HepG2 (cell line): ENCODE results near the gene ZNF3. TPM values are rescaled to one million over a fixed set of nuclear protein-coding genes. Genes with fewer than 3 reads are reported as not detected.

Source experiments
- GABPA ChIP-seq, 2 experiments: IDR thresholded peaks; 2 replicates each; pipeline ENCODE4 v1.6.1; 2011 to 2016; ENCODE audit warnings: low read depth in 2 of 2, low read length in 1 of 2, missing biosample characterization in 1 of 2, missing genetic modification characterization in 1 of 2
- HDAC1 ChIP-seq: sonication (generic); formaldehyde crosslinking; IDR thresholded peaks from 2 replicates; pipeline ENCODE4 v1.5.1; 2020; ENCODE audit warnings: mild to moderate bottlenecking, missing genetic modification reagents
- HMGXB4 ChIP-seq, 2 experiments: sonication (generic) in 1 of 2; formaldehyde crosslinking in 1 of 2; IDR thresholded peaks; 2 replicates each; pipeline versions ENCODE4 v1.4.0 to v1.6.1; 2018 to 2020; ENCODE audit warnings: missing genetic modification reagents in 2 of 2, borderline replicate concordance in 1 of 2, low read depth in 1 of 2, mild to moderate bottlenecking in 1 of 2, missing biosample characterization in 1 of 2
- IRX3 ChIP-seq: sonication (generic); formaldehyde crosslinking; IDR thresholded peaks from 2 replicates; pipeline ENCODE4 v1.8.1; 2023; ENCODE audit warnings: mild to moderate bottlenecking, low read depth, missing genetic modification reagents, borderline replicate concordance
- MTA3 ChIP-seq: sonication (generic); formaldehyde crosslinking; IDR thresholded peaks from 2 replicates; pipeline ENCODE4 v1.4.0; 2020; ENCODE audit warnings: missing genetic modification reagents
- MTERF4 ChIP-seq: sonication (generic); formaldehyde crosslinking; IDR thresholded peaks from 2 replicates; pipeline ENCODE4 v1.8.0; 2023; ENCODE audit warnings: mild to moderate bottlenecking, missing genetic modification reagents
- NFE2 ChIP-seq: sonication (generic); formaldehyde crosslinking; IDR thresholded peaks from 2 replicates; pipeline ENCODE4 v1.4.0; 2020; ENCODE audit warnings: missing genetic modification reagents
- NKX3-1 ChIP-seq: sonication (generic); formaldehyde crosslinking; IDR thresholded peaks from 2 replicates; pipeline ENCODE4 v1.5.0; 2020; ENCODE audit warnings: missing genetic modification reagents
- TAF15 ChIP-seq: fragments of 200-400 bp; formaldehyde crosslinking; IDR thresholded peaks from one replicate; pipeline ENCODE4 v1.6.1; 2018; ENCODE audit warnings: mild to moderate bottlenecking, low read depth, low read length; ENCODE audit not compliant: poor library complexity, severe bottlenecking
- ZBTB3 ChIP-seq: sonication (generic); formaldehyde crosslinking; IDR thresholded peaks from 2 replicates; pipeline ENCODE4 v1.4.0; 2020; ENCODE audit warnings: low read depth, mild to moderate bottlenecking, moderate library complexity, missing genetic modification reagents, borderline replicate concordance
- ZFYVE20 ChIP-seq: sonication (generic); formaldehyde crosslinking; IDR thresholded peaks from 2 replicates; pipeline ENCODE4 v1.8.0; 2023; ENCODE audit warnings: low read depth, mild to moderate bottlenecking, moderate library complexity, missing genetic modification reagents, borderline replicate concordance
- ZHX1 ChIP-seq: sonication (generic); formaldehyde crosslinking; IDR thresholded peaks from 2 replicates; pipeline ENCODE4 v1.8.1; 2022; ENCODE audit warnings: low read depth, mild to moderate bottlenecking, missing genetic modification reagents
- ZNF292 ChIP-seq: sonication (generic); formaldehyde crosslinking; IDR thresholded peaks from 2 replicates; pipeline ENCODE4 v1.8.1; 2022; ENCODE audit warnings: mild to moderate bottlenecking, low read depth, missing genetic modification reagents, borderline replicate concordance
- ZNF572 ChIP-seq: sonication (generic); formaldehyde crosslinking; IDR thresholded peaks from 2 replicates; pipeline ENCODE4 v1.5.1; 2020; ENCODE audit warnings: mild to moderate bottlenecking, missing genetic modification reagents
- ZNF781 ChIP-seq: sonication (generic); formaldehyde crosslinking; IDR thresholded peaks from 2 replicates; pipeline ENCODE4 v1.5.1; 2020; ENCODE audit warnings: borderline replicate concordance, mild to moderate bottlenecking, missing genetic modification reagents; ENCODE audit errors: not compliant biosample characterization
- ZNF800 ChIP-seq: sonication (generic); formaldehyde crosslinking; IDR thresholded peaks from 2 replicates; pipeline ENCODE4 v1.4.0; 2020; ENCODE audit warnings: missing genetic modification reagents
- ZNF850 ChIP-seq: sonication (generic); formaldehyde crosslinking; conservative IDR thresholded peaks from 2 replicates; pipeline ENCODE4 v1.9.0; 2021; ENCODE audit warnings: mild to moderate bottlenecking, missing genetic modification reagents
- polyA plus RNA-seq, 8 experiments: library from polyadenylated mRNA; depleted of rRNA in 3 of 8; stranded (reverse) in 7 of 8; unstranded in 1 of 8; fragments of >200 nt; fragmentation: Illumina TruSeq in 4 of 8; extraction: Trizol in 4 of 8; gene quantifications; 2 replicates each; pipeline versions ENCODE4 v1.2.1 to v1.2.3, GENCODE V29; 2011 to 2016; ENCODE audit warnings: low read depth in 4 of 8, missing spikeins in 1 of 8, mixed read lengths in 1 of 8; ENCODE audit not compliant: insufficient read depth in 1 of 8
- total RNA-seq, 5 experiments: library from RNA; depleted of rRNA; stranded (reverse); fragments of >200 nt; fragmentation: Illumina TruSeq; extraction: Trizol; gene quantifications; 2 replicates each; pipeline ENCODE4 v1.2.3, GENCODE V29; 2016; ENCODE audit warnings: low read depth in 1 of 5
- TF ChIP-seq, protein P1 (sequence below): sonication (generic); formaldehyde crosslinking; IDR thresholded peaks from 2 replicates; pipeline ENCODE4 v1.4.0; 2020; ENCODE audit warnings: missing genetic modification reagents

Gene ZNF3
- total and polyA plus RNA-seq, 2 of the 13 experiments (the other 11 are each of a cell fraction or from before 2014, with no cell fraction given) = 33.7 to 56.9 TPM

DNA sequence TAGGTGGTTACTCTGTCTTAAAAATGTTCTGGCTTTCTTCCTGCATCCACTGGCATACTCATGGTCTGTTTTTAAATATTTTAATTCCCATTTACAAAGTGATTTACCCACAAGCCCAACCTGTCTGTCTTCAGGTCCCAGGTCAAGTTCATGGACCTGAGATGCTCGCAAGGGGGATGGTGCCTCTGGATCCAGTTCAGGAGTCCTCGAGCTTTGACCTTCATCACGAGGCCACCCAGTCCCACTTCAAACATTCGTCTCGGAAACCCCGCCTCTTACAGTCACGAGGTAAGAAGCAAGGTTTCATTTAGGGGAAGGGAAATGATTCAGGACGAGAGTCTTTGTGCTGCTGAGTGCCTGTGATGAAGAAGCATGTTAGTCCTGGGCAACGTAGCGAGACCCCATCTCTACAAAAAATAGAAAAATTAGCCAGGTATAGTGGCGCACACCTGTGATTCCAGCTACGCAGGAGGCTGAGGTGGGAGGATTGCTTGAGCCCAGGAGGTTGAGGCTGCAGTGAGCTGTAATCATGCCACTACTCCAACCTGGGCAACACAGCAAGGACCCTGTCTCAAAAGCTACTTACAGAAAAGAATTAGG is 57.4 kb downstream of the ZNF3 start (continued):
- TF ChIP-seq ZNF572 (CRISPR knock-in tag) (0 out of 2 replicates have a peak, but pooled peaks have one; percentile 21), ZNF292 (CRISPR knock-in tag) (no peak), MTERF4 (no peak), ZNF850 (CRISPR knock-in tag) (no peak), HDAC1 (CRISPR knock-in tag) (peak; percentile 80), IRX3 (CRISPR knock-in tag) (no peak), GABPA (IDR thresholded peaks at IDR 0.05; ENCODE audit: low read depth, low read length) (no peak), GABPA (CRISPR knock-in tag; IDR thresholded peaks at IDR 0.05; ENCODE audit: low read depth) (peak; percentile 25; the same call in 1 of the 2 replicates), TAF15 (no peak), ZBTB3 (CRISPR knock-in tag) (no peak), ZNF781 (CRISPR knock-in tag) (no peak), ZNF800 (no peak), HMGXB4 (CRISPR knock-in tag; IDR thresholded peaks at IDR 0.05; ENCODE audit: borderline replicate concordance in 1 of 2, low read depth in 1 of 2) (no peak), NFE2 (CRISPR knock-in tag) (no peak), ZHX1 (CRISPR knock-in tag) (0 out of 2 replicates have a peak, but pooled peaks have one; percentile 49), NKX3-1 (no peak), MTA3 (no peak), ZFYVE20 (no peak)
- TF ChIP-seq, protein P1, sequence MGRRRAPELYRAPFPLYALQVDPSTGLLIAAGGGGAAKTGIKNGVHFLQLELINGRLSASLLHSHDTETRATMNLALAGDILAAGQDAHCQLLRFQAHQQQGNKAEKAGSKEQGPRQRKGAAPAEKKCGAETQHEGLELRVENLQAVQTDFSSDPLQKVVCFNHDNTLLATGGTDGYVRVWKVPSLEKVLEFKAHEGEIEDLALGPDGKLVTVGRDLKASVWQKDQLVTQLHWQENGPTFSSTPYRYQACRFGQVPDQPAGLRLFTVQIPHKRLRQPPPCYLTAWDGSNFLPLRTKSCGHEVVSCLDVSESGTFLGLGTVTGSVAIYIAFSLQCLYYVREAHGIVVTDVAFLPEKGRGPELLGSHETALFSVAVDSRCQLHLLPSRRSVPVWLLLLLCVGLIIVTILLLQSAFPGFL (CRISPR knock-in tag) = no peak
